ENCODE results near the gene TMOD4. TPM values are rescaled to one million over a fixed set of nuclear protein-coding genes. Genes with fewer than 3 reads are reported as not detected.

Gene TMOD4
- total RNA-seq, 2 donors from 2014 or later, result not detected

DNA sequence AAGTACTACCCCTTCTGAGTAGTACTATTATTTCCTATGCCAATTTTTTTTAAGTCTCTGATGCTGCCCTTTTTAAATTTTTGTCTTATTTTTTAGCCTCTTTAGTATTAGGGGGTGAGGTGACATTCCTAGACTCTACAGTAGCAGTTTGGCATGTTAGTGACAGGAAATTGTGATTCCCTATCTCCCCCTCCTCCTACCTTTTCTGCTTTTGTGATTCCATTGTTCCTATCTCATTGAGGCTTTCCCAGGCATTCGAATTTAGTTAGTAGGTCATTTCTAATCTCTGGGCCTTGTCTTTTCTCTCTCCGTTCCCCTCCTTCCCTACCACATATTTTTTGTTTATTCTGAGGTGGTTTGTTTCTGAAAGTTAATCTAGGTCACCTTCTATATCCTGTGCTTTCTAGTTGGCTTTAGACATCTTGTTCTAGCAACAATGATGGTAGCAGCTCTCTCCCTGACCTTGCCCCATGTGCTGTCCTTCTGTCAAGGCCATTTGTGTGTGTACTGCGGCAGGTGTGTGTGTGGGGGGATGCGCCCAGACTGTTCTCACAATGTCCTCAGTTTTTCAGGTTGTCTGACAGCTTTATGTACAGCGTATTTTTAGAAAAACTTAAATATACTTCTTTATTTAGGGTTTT lies 50.9 kb downstream of the TMOD4 start:
- ATAC-seq, result no peak
- intact Hi-C loops (cut with DNase I), result no loop called here
- no peak for DNase-seq

Other genes with a start within 250 kb of the TMOD4 start
- 10 to 100 TPM; 16.3 to 19.9 TPM for gene SETDB1, start 249.6 kb downstream of the TMOD4 start, total RNA-seq
- gene CERS2, start 201.1 kb downstream of the TMOD4 start, total RNA-seq, result 100 to 1,000 TPM in 1 of 2 donors, 10 to 100 TPM in 1; 72.0 to 105 TPM
- gene ANXA9, start 193.7 kb downstream of the TMOD4 start, total RNA-seq, result under 1 TPM; 0.15 to 0.44 TPM
- 10 to 100 TPM; 32.2 to 36.2 TPM for gene MINDY1, start 169.1 kb downstream of the TMOD4 start, total RNA-seq
- gene PRUNE1, start 167.5 kb downstream of the TMOD4 start, total RNA-seq, result 10 to 100 TPM; 33.1 to 36.6 TPM
- under 1 TPM; 0.15 to 0.16 TPM for gene BNIPL, start 139.4 kb downstream of the TMOD4 start, total RNA-seq
- 1 to 10 TPM; 4.8 to 6.5 TPM for gene C1orf56, start 128.2 kb downstream of the TMOD4 start, total RNA-seq
- 10 to 100 TPM; 36.5 to 55.3 TPM for gene CDC42SE1, start 116.4 kb downstream of the TMOD4 start, total RNA-seq
- 1 to 10 TPM; 2.0 to 2.7 TPM for gene MLLT11, start 115.6 kb downstream of the TMOD4 start, total RNA-seq
- gene GABPB2, start 105.2 kb downstream of the TMOD4 start, total RNA-seq, result 10 to 100 TPM; 13.4 to 15.6 TPM
- gene SEMA6C, start 29.4 kb downstream of the TMOD4 start, total RNA-seq, result 10 to 100 TPM; 23.6 to 37.0 TPM
- 1 to 10 TPM; 2.1 to 5.3 TPM for gene TNFAIP8L2, start 19.3 kb downstream of the TMOD4 start, total RNA-seq
- 10 to 100 TPM in 1 of 2 donors, 1 to 10 TPM in 1; 9.7 to 10.3 TPM for gene LYSMD1, start 10.1 kb downstream of the TMOD4 start, total RNA-seq
- 10 to 100 TPM; 19.4 to 20.9 TPM for gene SCNM1, start 9.8 kb downstream of the TMOD4 start, total RNA-seq
- 10 to 100 TPM; 38.3 to 48.4 TPM for gene VPS72, start 14.2 kb upstream of the TMOD4 start, total RNA-seq
- 10 to 100 TPM; 34.7 to 46.9 TPM for gene PIP5K1A, start 22.6 kb upstream of the TMOD4 start, total RNA-seq
- gene PSMD4, start 78.8 kb upstream of the TMOD4 start, total RNA-seq, result 100 to 1,000 TPM; 134 to 136 TPM
- 10 to 100 TPM; 12.8 to 15.6 TPM for gene ZNF687, start 106.3 kb upstream of the TMOD4 start, total RNA-seq
- 10 to 100 TPM; 46.3 to 49.4 TPM for gene PI4KB, start 151.4 kb upstream of the TMOD4 start, total RNA-seq
- gene RFX5, start 171.3 kb upstream of the TMOD4 start, total RNA-seq, result 10 to 100 TPM; 23.1 to 23.8 TPM
- gene SELENBP1, start 196.7 kb upstream of the TMOD4 start, total RNA-seq, result 10 to 100 TPM; 30.6 to 82.2 TPM
- 100 to 1,000 TPM; 163 to 197 TPM for gene PSMB4, start 223.6 kb upstream of the TMOD4 start, total RNA-seq

Measured in left cardiac atrium (tissue), 4 donors.